Trophoblast cell (in vitro differentiated cells and primary cell): ENCODE results near the gene MIB2.
"Not testable (repeated sequence)": the region's sequence is repeated elsewhere in the genome, so short reads cannot be mapped to it uniquely, and the experiment has no call there.

Experiments used
- DNase-seq, 2 donors: peaks; one replicate each; pipeline ENCODE4 v3.0.0-alpha.2; 2016
- H2AFZ ChIP-seq: 2 replicates; pipeline ENCODE4 v1.6.1; 2013; ENCODE audit warnings: low read length, moderate library complexity, mild to moderate bottlenecking; ENCODE audit not compliant: insufficient read depth, poor library complexity
- H2AK5ac ChIP-seq: 2 replicates; pipeline ENCODE4 v1.6.1; 2013; ENCODE audit warnings: mild to moderate bottlenecking, low read length
- H2BK120ac ChIP-seq: 2 replicates; pipeline ENCODE4 v1.6.1; 2013; ENCODE audit warnings: low read length, mild to moderate bottlenecking, moderate library complexity; ENCODE audit not compliant: insufficient read depth, poor library complexity
- H2BK12ac ChIP-seq: 2 replicates; pipeline ENCODE4 v1.6.1; 2013; ENCODE audit warnings: mild to moderate bottlenecking, low read length, moderate library complexity
- H2BK5ac ChIP-seq: 2 replicates; pipeline ENCODE4 v1.6.1; 2013; ENCODE audit warnings: low read length, low read depth, moderate library complexity, mild to moderate bottlenecking; ENCODE audit not compliant: poor library complexity
- H3K14ac ChIP-seq: 2 replicates; pipeline ENCODE4 v1.6.1; 2013; ENCODE audit warnings: mild to moderate bottlenecking, low read length
- H3K18ac ChIP-seq: 2 replicates; pipeline ENCODE4 v1.6.1; 2013; ENCODE audit warnings: mild to moderate bottlenecking, low read length
- H3K23ac ChIP-seq: 2 replicates; pipeline ENCODE4 v1.6.1; 2013; ENCODE audit warnings: low read length
- H3K27ac ChIP-seq: 2 replicates; pipeline ENCODE4 v1.5.1; 2013; ENCODE audit warnings: low read depth, mild to moderate bottlenecking, inconsistent platforms, low read length, moderate library complexity
- H3K27me3 ChIP-seq: 2 replicates; pipeline ENCODE4 v1.6.1; 2013; ENCODE audit warnings: inconsistent platforms, mild to moderate bottlenecking, low read length, moderate library complexity; ENCODE audit not compliant: insufficient read depth
- H3K36me3 ChIP-seq, 2 experiments: 1 replicate in 1 of 2; 2 replicates in 1 of 2; pipeline ENCODE4 v1.6.1; 2013; ENCODE audit warnings: low read length in 2 of 2, mild to moderate bottlenecking in 2 of 2, moderate library complexity in 1 of 2; ENCODE audit not compliant: insufficient read depth in 2 of 2, control insufficient read depth in 1 of 2
- H3K4ac ChIP-seq: 2 replicates; pipeline ENCODE4 v1.6.1; 2013; ENCODE audit warnings: low read depth, mild to moderate bottlenecking, low read length, moderate library complexity
- H3K4me1 ChIP-seq, 2 experiments: 1 replicate in 1 of 2; 2 replicates in 1 of 2; pipeline ENCODE4 v1.6.1; 2013; ENCODE audit warnings: low read length in 2 of 2, mild to moderate bottlenecking in 2 of 2, moderate library complexity in 1 of 2; ENCODE audit not compliant: insufficient read depth in 2 of 2, control insufficient read depth in 1 of 2
- H3K4me2 ChIP-seq: 2 replicates; pipeline ENCODE4 v1.6.1; 2013; ENCODE audit warnings: inconsistent platforms, mild to moderate bottlenecking, low read length, moderate library complexity
- H3K4me3 ChIP-seq: 2 replicates; pipeline ENCODE4 v1.5.1; 2013; ENCODE audit warnings: mild to moderate bottlenecking, low read depth, low read length, inconsistent platforms
- H3K79me1 ChIP-seq: one replicate; pipeline ENCODE4 v1.6.1; 2013; ENCODE audit warnings: low read length
- H3K79me2 ChIP-seq: 2 replicates; pipeline ENCODE4 v1.6.1; 2013; ENCODE audit warnings: low read length, mild to moderate bottlenecking; ENCODE audit not compliant: control insufficient read depth, insufficient read depth, poor library complexity
- H3K9ac ChIP-seq: 2 replicates; pipeline ENCODE4 v1.6.1; 2013; ENCODE audit warnings: mild to moderate bottlenecking, low read length
- H3K9me3 ChIP-seq: 2 replicates; pipeline ENCODE4 v1.6.1; 2013; ENCODE audit warnings: low read depth, mild to moderate bottlenecking, control low read depth, inconsistent platforms, low read length; ENCODE audit not compliant: insufficient read depth
- H4K12ac ChIP-seq: 2 replicates; pipeline ENCODE4 v1.6.1; 2013; ENCODE audit warnings: low read depth, mild to moderate bottlenecking, low read length, moderate library complexity
- H4K8ac ChIP-seq: 2 replicates; pipeline ENCODE4 v1.6.1; 2013; ENCODE audit warnings: low read depth, mild to moderate bottlenecking, low read length, moderate library complexity
- H4K91ac ChIP-seq: one replicate; pipeline ENCODE4 v1.6.1; 2013; ENCODE audit warnings: low read depth, mild to moderate bottlenecking, low read length, moderate library complexity
- WGBS: extraction: QIAGEN DNeasy Blood & Tissue Kit; methylation state at CpG from one replicate; pipeline ENCODE4 v1.1.7; 2013; ENCODE audit warnings: missing lambda C conversion rate; ENCODE audit not compliant: insufficient read length, insufficient coverage; ENCODE audit errors: extremely low coverage; 5-methylcytosine and 5-hydroxymethylcytosine counted together

Gene MIB2

DNA sequence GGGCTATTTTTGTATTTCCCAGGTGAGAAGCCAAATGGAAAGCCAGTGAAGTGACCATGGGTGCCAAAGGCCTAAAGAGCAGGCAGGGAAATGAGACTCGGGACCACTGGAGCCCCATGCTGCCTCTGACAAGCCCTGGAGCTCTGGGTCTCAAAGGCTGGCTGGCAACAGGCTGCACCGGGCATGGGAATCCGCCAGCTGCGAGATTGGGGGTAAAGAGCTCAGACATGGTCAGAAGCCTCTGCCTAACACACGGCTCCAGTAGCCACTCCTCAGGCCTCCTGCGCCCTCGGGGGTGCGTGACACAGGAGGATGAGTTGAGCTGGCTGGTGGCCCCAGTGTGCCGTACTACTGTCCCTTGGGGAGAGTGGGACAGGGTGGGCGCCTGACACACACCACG lies 49.0 kb downstream of the MIB2 start:
- H3K9ac ChIP-seq, H3K18ac ChIP-seq, H3K4ac ChIP-seq, H3K27me3 ChIP-seq, H3K79me2 ChIP-seq, H3K4me3 ChIP-seq, H2BK12ac ChIP-seq, H3K4me2 ChIP-seq, H3K9me3 ChIP-seq, H2AK5ac ChIP-seq, H3K4me1 ChIP-seq, H3K27ac ChIP-seq, H2BK5ac ChIP-seq, H3K14ac ChIP-seq, H4K8ac ChIP-seq, H4K91ac ChIP-seq, H2BK120ac ChIP-seq, H3K79me1 ChIP-seq, H4K12ac ChIP-seq, DNase-seq, H3K23ac ChIP-seq, H2AFZ ChIP-seq: not testable (repeated sequence)
- no CpG with 5 or more reads among the region's 11 CpGs for WGBS
- H3K36me3 ChIP-seq: peaks cover 28 to 30% of the 10 kb centered on the region in 2 experiments

DNA sequence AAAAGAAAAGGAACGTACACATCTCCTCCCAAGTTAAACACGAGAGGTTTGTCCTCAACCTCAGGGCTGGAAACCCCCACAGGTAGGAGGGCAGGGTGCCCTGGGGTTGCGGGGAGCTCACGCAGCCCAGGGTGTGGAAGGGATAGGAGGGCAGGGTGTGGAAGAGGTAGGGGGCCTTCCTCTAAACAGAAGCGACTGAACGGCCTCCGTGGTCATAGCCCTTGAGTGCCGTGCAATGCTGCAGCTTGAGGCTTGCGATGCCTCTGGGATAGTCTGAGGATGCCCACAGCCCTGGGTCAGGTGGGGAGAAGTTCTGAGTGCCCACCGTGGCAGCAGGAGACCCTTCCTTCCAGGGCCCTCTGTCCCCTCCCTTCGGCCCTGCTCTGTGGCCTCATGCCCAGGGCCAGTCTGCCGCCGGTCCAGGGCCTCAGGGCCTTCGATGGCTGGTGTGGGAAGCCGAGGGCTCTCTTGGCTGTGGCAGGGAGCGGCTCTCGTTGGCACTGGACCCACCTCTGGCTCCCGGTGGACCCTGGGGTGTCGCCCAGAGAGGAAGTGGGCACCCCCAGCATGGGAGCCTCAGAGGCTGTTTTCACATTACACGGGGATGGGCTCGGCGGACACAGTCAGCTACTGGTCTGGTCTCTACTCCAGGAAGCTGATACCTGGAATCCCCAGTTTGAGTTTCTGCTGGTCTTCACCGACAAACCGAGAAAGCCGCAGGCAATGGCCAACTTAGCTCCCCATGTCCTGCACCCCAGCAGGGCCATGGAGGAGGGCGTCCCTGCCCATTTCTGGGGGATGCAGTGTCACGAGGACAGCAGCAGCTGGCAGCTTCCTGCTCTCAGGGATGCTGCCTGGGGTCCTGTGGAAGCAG lies 49.9 kb downstream of the MIB2 start:
- Histone ChIP-seq H4K91ac (no peak overlapping the region), H3K9me3 (peaks cover 4% of the 10 kb centered on the region), H2BK5ac (no peak overlapping the region), H3K9ac (no peak overlapping the region), H2AK5ac (no peak overlapping the region), H4K12ac (no peak overlapping the region), H3K4me3 (no peak overlapping the region), H3K4me1 (no peaks in the 10 kb centered on the region), H3K18ac (no peak overlapping the region), H3K27ac (no peak overlapping the region), H3K79me2 (no peaks in the 10 kb centered on the region), H3K4me2 (no peak overlapping the region), H3K14ac (no peak overlapping the region), H2BK120ac (no peak overlapping the region), H3K79me1 (no peaks in the 10 kb centered on the region), H2AFZ (no peak overlapping the region), H3K36me3 (peaks cover 36 to 37% of the 10 kb centered on the region in 2 experiments), H3K4ac (no peak overlapping the region), H2BK12ac (no peak overlapping the region), H4K8ac (no peak overlapping the region), H3K27me3 (no peaks in the 10 kb centered on the region), H3K23ac (no peak overlapping the region)
- no CpG with 5 or more reads among the region's 27 CpGs for WGBS
- DNase-seq: no peak

DNA sequence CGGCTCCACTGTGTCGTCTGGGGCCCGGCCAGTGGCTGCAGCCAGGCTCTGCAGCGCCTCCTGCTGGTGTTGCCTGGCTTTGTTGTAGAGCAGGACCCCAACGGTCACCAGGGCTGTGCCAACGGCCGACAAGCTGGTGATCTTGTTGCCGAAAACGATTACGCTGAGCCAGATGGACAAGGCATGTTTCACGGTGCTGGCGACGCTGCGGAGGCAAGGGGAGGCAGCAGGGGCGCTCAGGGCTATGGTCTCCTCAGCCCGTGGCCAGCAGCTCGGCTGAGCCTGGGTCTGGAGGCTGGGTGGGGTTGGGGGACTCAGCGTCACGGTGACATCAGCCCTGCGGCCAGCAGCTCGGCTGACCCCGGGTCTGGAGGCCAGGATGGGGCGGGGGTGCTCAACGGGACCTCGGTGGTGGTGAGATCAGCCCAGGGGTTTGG lies 50.5 kb downstream of the MIB2 start:
- Histone ChIP-seq H3K4me3 (no peak overlapping the region), H3K36me3 (peaks cover 38 to 39% of the 10 kb centered on the region in 2 experiments), H3K14ac (no peak overlapping the region), H3K9ac (no peak overlapping the region), H2BK12ac (no peak overlapping the region), H3K9me3 (peaks cover 4% of the 10 kb centered on the region), H4K91ac (no peak overlapping the region), H2BK120ac (no peak overlapping the region), H3K4me1 (no peaks in the 10 kb centered on the region), H2BK5ac (no peak overlapping the region), H3K27ac (no peak overlapping the region), H3K4ac (no peak overlapping the region), H3K23ac (no peak overlapping the region), H2AK5ac (no peak overlapping the region), H4K8ac (no peak overlapping the region), H4K12ac (no peak overlapping the region), H3K4me2 (no peak overlapping the region), H3K18ac (no peak overlapping the region), H3K79me2 (no peaks in the 10 kb centered on the region), H2AFZ (no peak overlapping the region), H3K79me1 (no peaks in the 10 kb centered on the region), H3K27me3 (no peaks in the 10 kb centered on the region)
- peak in 1 of 2 donors; percentile 5 for DNase-seq
- WGBS: no CpG with 5 or more reads among the region's 25 CpGs

DNA sequence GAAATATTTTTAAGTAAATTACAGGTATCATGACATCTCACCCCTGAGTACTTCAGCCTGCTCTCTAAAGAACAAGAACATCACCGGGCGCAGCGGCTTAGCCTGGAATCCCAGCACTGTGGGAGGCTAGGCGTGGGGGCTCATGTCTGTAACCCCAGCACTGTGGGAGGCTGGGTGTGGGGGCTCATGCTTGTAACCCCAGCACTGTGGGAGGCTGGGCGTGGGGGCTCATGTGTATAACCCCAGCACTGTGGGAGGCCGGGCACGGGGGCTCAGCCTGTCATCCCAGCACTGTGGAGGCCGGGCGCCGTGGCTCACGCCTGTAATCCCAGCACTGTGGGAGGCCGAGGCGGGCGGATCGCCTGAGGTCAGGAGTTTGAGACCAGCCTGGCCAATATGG lies 51.2 kb downstream of the MIB2 start:
- Histone ChIP-seq H2BK5ac (no peak overlapping the region), H3K4ac (no peak overlapping the region), H3K18ac (no peak overlapping the region), H4K91ac (no peak overlapping the region), H3K79me1 (no peaks in the 10 kb centered on the region), H3K9me3 (peaks cover 6% of the 10 kb centered on the region), H3K4me2 (no peak overlapping the region), H4K12ac (no peak overlapping the region), H3K4me3 (no peak overlapping the region), H4K8ac (no peak overlapping the region), H2BK12ac (no peak overlapping the region), H2AK5ac (no peak overlapping the region), H3K36me3 (peaks cover 45 to 46% of the 10 kb centered on the region in 2 experiments), H3K27me3 (no peaks in the 10 kb centered on the region), H3K14ac (no peak overlapping the region), H2BK120ac (no peak overlapping the region), H2AFZ (no peak overlapping the region), H3K4me1 (no peaks in the 10 kb centered on the region), H3K27ac (no peak overlapping the region), H3K9ac (no peak overlapping the region), H3K79me2 (no peaks in the 10 kb centered on the region), H3K23ac (no peak overlapping the region)
- WGBS: no CpG with 5 or more reads among the region's 15 CpGs
- no peak for DNase-seq
